Suprapubic skin (tissue), 3 donors: ENCODE results near the gene PTK7.

Source experiments
- EP300 ChIP-seq: sonication (generic); formaldehyde crosslinking; IDR thresholded peaks from one replicate; pipeline ENCODE4 v1.6.1; 2017; ENCODE audit warnings: antibody characterized with exemption
- POLR2A ChIP-seq, 2 donors: fragments of 450-650 bp; IDR thresholded peaks; one replicate each; pipeline ENCODE4 v1.6.1; 2017; ENCODE audit warnings: antibody characterized with exemption in 2 of 2, mild to moderate bottlenecking in 2 of 2, moderate library complexity in 2 of 2
- TF ChIP-seq, protein P1 (sequence below), 2 donors: fragments of 200-600 bp in 1 of 2; fragments of 450-650 bp in 1 of 2; sonication (generic) in 1 of 2; IDR thresholded peaks; one replicate each; pipeline ENCODE4 v1.5.1; 2016 to 2019; ENCODE audit warnings: antibody characterized with exemption in 2 of 2, mild to moderate bottlenecking in 1 of 2, moderate library complexity in 1 of 2

DNA sequence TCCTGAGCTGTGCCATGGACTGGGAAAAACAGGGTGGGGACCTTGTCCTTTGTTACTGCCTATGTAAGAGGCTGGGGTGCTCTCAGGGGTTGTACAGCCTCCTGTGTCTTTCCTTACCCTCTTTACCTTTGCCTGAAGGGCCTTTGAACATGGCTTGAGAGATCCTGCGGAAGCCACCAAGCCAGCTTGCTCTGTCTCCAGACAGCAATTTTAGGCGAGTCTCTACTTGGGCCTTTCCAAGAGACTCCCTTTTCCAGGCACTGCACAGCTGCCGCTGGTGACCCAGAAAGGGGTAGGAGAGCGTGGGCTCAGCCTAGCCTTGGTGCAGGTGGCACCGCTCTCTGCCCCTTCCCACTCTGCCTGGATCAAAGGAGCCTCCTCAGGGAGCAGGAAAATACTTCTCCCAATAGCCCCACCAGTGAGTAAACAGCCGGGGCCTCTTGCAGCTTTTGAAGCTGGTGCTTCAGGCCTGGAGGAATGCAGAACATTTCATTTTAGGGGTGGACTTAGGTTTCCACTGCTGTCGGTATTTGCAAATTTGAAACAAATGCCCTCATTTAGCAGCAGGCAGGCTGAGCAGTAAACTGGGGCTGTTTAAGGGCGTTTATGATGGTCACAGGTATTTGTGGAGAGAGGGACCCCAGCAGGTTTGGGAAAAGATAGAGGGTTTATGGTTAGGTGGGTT is 13.9 kb downstream of the PTK7 start:
- TF ChIP-seq, protein P1, sequence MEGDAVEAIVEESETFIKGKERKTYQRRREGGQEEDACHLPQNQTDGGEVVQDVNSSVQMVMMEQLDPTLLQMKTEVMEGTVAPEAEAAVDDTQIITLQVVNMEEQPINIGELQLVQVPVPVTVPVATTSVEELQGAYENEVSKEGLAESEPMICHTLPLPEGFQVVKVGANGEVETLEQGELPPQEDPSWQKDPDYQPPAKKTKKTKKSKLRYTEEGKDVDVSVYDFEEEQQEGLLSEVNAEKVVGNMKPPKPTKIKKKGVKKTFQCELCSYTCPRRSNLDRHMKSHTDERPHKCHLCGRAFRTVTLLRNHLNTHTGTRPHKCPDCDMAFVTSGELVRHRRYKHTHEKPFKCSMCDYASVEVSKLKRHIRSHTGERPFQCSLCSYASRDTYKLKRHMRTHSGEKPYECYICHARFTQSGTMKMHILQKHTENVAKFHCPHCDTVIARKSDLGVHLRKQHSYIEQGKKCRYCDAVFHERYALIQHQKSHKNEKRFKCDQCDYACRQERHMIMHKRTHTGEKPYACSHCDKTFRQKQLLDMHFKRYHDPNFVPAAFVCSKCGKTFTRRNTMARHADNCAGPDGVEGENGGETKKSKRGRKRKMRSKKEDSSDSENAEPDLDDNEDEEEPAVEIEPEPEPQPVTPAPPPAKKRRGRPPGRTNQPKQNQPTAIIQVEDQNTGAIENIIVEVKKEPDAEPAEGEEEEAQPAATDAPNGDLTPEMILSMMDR (IDR thresholded peaks at IDR 0.05): no peak
- TF ChIP-seq POLR2A (IDR thresholded peaks at IDR 0.05) (no peak), EP300 (no peak)
